GM06990 (cell line): ENCODE measurements around the gene UCK2.

Experiments used
- DNase-seq: peaks from one replicate; pipeline ENCODE4 v3.0.0-alpha.2; 2011; ENCODE audit not compliant: insufficient read length; ENCODE audit errors: extremely low read depth
- H3K27me3 ChIP-seq: replicated peaks from 2 replicates; pipeline ENCODE4 v1.6.0; 2011; ENCODE audit warnings: low read length; ENCODE audit not compliant: control insufficient read depth, insufficient read depth
- H3K36me3 ChIP-seq: 2 replicates; pipeline ENCODE4 v1.5.1; 2011; ENCODE audit warnings: low read length; ENCODE audit not compliant: control insufficient read depth, insufficient read depth
- H3K4me3 ChIP-seq: replicated peaks from 2 replicates; pipeline ENCODE4 v1.5.1; 2011; ENCODE audit warnings: low read depth, mild to moderate bottlenecking, control low read depth, low read length
- CTCF ChIP-seq: IDR thresholded peaks from 2 replicates; pipeline ENCODE4 v1.5.1; 2011; ENCODE audit warnings: low read length, control low read depth, mild to moderate bottlenecking, inconsistent platforms; ENCODE audit not compliant: insufficient read depth, poor library complexity, severe bottlenecking

UCK2 gene

GRCh38 chr1:165912638-165913037 is 85.2 kb downstream of the UCK2 start:
- H3K27me3 ChIP-seq, result no peaks in the 10 kb centered on the region
- TF ChIP-seq CTCF, result no peak
- H3K4me3 ChIP-seq, result no peak overlapping the region
- DNase-seq, result no peak
- H3K36me3 ChIP-seq, result peaks cover 4% of the 10 kb centered on the region

DNA sequence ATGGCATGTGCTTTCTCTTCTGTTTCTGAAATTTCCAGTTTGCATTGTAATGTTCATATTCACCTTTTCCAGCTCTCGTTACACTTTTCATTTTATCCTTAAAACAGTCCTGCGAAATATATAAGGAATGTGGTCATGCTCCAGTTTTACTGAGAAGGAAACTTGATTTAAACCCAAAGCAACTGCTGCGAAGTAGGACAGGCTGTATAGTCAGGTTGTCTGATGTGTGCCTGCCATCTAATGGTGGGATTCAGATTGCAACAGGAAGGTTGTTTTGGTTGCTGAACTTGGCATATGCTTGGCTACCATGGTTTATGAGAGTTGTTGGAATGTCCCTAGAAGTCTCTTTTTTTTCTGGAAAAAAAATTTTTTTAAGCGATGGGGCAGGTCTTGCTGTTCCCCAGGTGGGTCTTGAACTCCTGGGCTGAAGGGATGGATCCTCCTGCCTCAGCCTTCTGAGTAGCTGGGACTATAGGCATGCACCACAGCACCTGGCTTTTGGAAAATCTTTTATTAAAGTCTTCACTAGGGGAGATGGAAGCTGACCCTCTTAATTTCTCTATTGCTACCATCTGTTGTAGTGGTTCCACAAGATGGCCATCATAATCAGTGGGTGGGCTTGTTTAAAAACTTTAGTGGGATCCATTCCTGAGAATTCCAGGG is 86.9 kb downstream of the UCK2 start:
- Histone ChIP-seq H3K36me3 (peaks cover 1% of the 10 kb centered on the region), H3K4me3 (no peak overlapping the region), H3K27me3 (no peaks in the 10 kb centered on the region)
- peak; percentile 76 for TF ChIP-seq CTCF
- peak; percentile 24 for DNase-seq

- Histone ChIP-seq H3K36me3 (peaks cover 1% of the 10 kb centered on the region), H3K4me3 (no peak overlapping the region), H3K27me3 (no peaks in the 10 kb centered on the region)
- no peak for TF ChIP-seq CTCF
- no peak for DNase-seq
Measured at GRCh38 chr1:165915480-165915879, 88.1 kb downstream of the UCK2 start.

DNA sequence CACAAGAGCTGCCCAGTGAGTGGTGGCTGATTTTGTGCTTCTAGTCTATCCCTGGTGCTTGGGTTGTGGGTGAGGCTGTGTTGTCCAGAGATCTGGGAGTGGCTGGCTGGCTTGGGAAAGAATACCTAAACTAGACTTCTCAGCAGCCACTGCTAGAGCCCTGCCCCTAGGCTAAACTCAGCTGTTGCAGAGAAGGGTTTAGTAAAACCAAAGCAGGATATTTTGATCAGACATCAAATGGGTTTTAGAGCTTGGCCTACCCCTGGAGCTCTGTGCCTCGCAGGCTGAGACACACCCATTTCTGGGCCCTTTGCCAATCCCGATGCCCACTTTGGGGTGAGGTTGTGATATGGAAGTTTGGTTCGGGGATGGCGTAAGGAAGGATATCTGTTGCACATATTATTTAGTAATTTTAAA is 88.5 kb downstream of the UCK2 start:
- no peak for TF ChIP-seq CTCF
- H3K36me3 ChIP-seq, result no peaks in the 10 kb centered on the region; the same call in 1 of the 2 replicates
- no peaks in the 10 kb centered on the region for H3K27me3 ChIP-seq
- no peak overlapping the region for H3K4me3 ChIP-seq
- DNase-seq, result no peak

DNA sequence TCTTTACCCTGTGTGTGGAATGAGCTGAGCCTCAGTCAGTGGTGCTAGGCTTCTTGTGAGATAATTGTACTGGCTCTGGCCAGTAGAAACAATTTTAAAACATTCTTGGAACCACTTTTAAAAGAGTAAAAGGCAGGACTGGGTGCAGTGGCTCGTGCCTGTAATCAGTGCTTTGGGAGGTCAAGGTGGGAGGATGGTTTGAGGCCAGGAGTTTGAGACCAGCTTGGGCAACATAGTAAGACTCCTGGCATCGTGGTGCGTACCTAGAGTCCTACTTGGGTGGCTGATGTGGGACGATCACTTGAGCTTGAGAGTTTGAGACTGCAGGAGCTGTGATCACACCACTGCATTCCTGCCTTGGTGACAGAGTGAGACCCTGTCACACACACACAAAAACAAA is 89.8 kb downstream of the UCK2 start:
- no peaks in the 10 kb centered on the region for H3K36me3 ChIP-seq
- DNase-seq, result no peak
- H3K4me3 ChIP-seq, result no peak overlapping the region
- H3K27me3 ChIP-seq, result no peaks in the 10 kb centered on the region
- no peak for TF ChIP-seq CTCF

DNA sequence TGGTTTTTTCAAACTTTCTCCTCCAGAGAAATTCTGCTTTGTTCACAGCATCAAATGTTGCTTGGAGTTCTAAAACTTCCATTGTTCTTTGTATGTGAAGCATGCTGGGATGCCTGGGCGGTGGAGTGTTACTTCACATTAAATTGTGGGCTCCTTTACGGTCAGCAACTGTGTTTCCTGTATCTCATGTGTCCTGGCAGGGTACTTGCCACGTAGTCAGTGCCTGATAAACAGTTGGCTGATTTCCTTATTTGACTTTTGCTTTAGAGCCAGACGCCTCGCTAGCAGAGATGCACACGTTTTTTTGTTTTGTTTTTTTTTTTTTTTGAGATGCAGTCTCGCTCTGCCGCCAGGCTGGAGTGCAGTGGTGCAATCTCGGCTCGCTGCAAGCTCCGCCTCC is 96.7 kb downstream of the UCK2 start:
- H3K27me3 ChIP-seq, result no peaks in the 10 kb centered on the region
- TF ChIP-seq CTCF, result no peak
- H3K4me3 ChIP-seq, result no peak overlapping the region
- no peak for DNase-seq
- no peaks in the 10 kb centered on the region for H3K36me3 ChIP-seq
